SH-SY5Y (cell line): ENCODE measurements around the gene NOBOX.

Experiments used
- GATA2 ChIP-seq: IDR thresholded peaks from 2 replicates; pipeline ENCODE4 v1.6.1; 2011; ENCODE audit warnings: mild to moderate bottlenecking, low read depth, low read length
- GATA3 ChIP-seq: IDR thresholded peaks from 2 replicates; pipeline ENCODE4 v1.6.1; 2011; ENCODE audit warnings: low read depth, mild to moderate bottlenecking, low read length, moderate library complexity

- TF ChIP-seq GATA2 (no peak), GATA3 (no peak)
Measured at GRCh38 chr7:144391014-144391413, 12.5 kb downstream of the NOBOX start.
